WERI-Rb-1 (cell line): ENCODE data around the gene COL4A1.
"Not testable (repeated sequence)": the region's sequence is repeated elsewhere in the genome, so short reads cannot be mapped to it uniquely, and the experiment has no call there.

Source experiments
- DNase-seq: peaks from one replicate; pipeline ENCODE4 v3.0.0-alpha.2; 2020
- H3K27ac ChIP-seq: fragments of 250-450 bp; sonication (Bioruptor Pico); 2 replicates; pipeline ENCODE4 v1.5.1; 2020; ENCODE audit warnings: mild to moderate bottlenecking, moderate library complexity
- H3K27me3 ChIP-seq: fragments of 250-450 bp; sonication (Bioruptor Pico); 2 replicates; pipeline ENCODE4 v1.5.1; 2021; ENCODE audit warnings: mild to moderate bottlenecking, low read depth, moderate library complexity; ENCODE audit not compliant: insufficient read depth, severe bottlenecking
- H3K36me3 ChIP-seq: fragments of 250-450 bp; sonication (Bioruptor Pico); 2 replicates; pipeline ENCODE4 v1.5.1; 2020; ENCODE audit warnings: mild to moderate bottlenecking, moderate library complexity
- H3K4me3 ChIP-seq: 2 replicates; pipeline ENCODE4 v1.5.1; 2011; ENCODE audit warnings: low read depth, mild to moderate bottlenecking, control low read depth, low read length
- H3K9me3 ChIP-seq: fragments of 250-450 bp; sonication (Bioruptor Pico); 2 replicates; pipeline ENCODE4 v1.5.1; 2021; ENCODE audit warnings: mild to moderate bottlenecking, moderate library complexity; ENCODE audit not compliant: severe bottlenecking
- TF ChIP-seq, protein P1 (sequence below): IDR thresholded peaks from 2 replicates; pipeline ENCODE4 v1.5.1; 2011; ENCODE audit warnings: low read depth, mild to moderate bottlenecking, control low read depth, inconsistent platforms, low read length

The COL4A1 gene

DNA sequence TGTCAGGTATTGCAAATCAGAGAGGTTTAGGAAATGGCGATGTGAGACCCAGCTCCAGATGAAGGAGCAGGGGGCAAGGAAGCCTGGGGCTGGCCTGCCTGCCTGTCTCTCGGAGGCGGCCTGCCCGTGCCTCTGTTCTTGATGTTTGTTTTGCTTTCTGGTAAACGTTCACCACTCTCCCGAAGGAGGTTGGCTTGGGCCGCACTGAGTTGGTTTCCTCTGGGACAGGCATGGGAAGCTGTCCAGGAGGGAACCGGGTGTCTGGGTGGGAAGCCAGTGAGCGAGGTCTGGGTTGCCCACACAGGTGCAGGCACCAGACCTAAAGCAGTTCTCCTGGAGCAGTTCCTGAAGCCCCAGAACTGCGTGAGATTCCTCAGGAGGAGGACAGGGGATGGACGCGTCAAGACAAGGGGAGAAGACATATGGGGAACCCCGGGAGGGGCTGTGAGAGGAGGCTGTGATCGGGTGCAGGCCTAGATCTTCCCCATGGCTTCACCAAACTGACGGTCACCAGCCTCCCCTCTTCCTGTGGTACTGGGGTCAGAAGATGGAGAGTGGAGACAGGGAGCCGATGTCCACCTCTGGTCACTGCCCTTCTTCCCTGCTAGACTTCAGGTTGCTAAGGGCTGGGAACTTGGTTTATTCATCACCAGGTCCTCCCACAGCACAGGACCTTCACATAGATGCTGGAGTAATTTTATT is 15.3 kb upstream of the COL4A1 start:
- Histone ChIP-seq H3K27ac (no peak overlapping the region), H3K4me3 (no peak overlapping the region), H3K27me3 (no peaks in the 10 kb centered on the region), H3K9me3 (no peaks in the 10 kb centered on the region), H3K36me3 (peaks cover 5% of the 10 kb centered on the region)
- TF ChIP-seq, protein P1, sequence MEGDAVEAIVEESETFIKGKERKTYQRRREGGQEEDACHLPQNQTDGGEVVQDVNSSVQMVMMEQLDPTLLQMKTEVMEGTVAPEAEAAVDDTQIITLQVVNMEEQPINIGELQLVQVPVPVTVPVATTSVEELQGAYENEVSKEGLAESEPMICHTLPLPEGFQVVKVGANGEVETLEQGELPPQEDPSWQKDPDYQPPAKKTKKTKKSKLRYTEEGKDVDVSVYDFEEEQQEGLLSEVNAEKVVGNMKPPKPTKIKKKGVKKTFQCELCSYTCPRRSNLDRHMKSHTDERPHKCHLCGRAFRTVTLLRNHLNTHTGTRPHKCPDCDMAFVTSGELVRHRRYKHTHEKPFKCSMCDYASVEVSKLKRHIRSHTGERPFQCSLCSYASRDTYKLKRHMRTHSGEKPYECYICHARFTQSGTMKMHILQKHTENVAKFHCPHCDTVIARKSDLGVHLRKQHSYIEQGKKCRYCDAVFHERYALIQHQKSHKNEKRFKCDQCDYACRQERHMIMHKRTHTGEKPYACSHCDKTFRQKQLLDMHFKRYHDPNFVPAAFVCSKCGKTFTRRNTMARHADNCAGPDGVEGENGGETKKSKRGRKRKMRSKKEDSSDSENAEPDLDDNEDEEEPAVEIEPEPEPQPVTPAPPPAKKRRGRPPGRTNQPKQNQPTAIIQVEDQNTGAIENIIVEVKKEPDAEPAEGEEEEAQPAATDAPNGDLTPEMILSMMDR, result no peak
- DNase-seq, result no peak

DNA sequence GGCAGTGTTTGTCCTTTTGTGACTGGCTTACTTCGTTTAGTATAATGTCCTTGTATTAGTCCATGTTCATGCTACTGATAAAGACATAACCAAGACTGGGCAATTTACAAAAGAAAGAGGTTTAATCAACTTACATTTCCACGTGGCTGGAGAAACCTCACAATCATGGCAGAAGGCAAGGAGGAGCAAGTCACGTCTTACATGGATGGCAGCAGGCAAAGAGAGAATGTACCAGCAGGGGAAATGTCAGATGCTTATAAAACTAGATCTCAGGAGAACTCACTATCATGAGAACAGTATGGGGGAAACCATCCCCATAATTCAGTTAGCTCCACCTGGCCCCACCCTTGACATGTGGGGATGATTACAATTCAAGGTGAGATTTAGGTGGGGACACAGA is 14.6 kb upstream of the COL4A1 start:
- not testable (repeated sequence) for DNase-seq, H3K36me3 ChIP-seq, H3K27me3 ChIP-seq, H3K4me3 ChIP-seq, H3K9me3 ChIP-seq, H3K27ac ChIP-seq

DNA sequence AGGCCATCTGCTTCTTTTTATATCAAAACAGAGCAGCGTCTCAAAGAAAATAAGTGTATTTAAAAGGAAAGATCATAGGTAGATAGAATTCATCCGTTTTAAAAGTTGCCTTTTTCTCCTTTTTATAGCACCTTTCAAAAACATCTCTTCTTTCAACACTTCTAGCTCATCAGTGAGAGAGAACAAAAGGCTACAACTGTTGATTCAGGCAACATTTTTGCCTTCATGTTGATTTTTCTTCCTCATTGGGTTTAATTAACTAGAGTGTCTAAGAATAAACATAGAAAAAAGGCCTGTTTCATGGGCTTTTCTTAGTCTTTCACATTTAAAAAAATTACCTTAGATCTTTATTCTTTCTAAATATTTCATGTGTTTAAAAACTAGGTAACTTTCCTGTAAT is 13.7 kb upstream of the COL4A1 start:
- H3K4me3 ChIP-seq, result no peak overlapping the region

DNA sequence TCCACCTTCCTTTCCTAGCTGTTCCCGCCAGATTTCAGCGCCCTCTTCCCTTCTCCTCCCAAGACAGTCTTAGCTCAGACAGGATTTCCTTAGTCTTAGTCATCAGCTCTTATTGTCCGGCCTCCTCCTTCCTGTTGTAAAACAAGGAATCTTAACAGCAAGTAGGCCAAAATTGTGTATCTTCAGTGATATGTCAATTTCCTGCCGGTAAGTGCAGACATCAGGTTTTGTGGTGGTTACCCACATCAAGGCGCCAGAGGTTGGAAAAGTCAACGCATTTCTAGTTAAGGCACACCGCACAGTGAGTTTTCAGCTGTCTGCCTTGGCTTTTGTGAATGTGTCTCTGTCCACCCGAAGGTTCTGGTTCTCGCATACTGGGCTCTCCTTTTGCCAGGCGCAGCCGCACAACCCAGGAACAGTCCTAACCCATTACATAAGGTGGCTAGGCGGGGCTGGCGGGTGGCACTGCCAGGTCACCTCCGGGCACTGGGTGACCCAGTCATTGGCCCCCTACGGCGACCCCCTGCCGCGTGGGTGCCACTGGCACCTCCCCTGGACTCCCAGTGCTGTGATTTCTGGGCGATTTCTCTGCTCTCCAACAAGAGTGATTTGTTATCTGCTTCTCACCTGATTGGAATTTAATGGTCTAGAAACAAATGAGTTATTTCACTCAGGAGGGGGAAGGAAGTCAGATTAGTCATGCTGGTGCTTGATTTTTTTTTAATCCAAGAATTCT is 13.0 kb upstream of the COL4A1 start:
- Histone ChIP-seq H3K27ac (no peak overlapping the region), H3K9me3 (no peaks in the 10 kb centered on the region), H3K27me3 (no peaks in the 10 kb centered on the region), H3K36me3 (peaks cover 9% of the 10 kb centered on the region), H3K4me3 (no peak overlapping the region)
- no peak for DNase-seq
- TF ChIP-seq, protein P1, result no peak

More for the DNA sequence above, 13.7 kb upstream of the COL4A1 start:
- Histone ChIP-seq H3K36me3 (peaks cover 9% of the 10 kb centered on the region), H3K27me3 (no peaks in the 10 kb centered on the region), H3K27ac (no peak overlapping the region), H3K9me3 (no peaks in the 10 kb centered on the region)
- no peak for DNase-seq
- TF ChIP-seq, protein P1, result no peak

DNA sequence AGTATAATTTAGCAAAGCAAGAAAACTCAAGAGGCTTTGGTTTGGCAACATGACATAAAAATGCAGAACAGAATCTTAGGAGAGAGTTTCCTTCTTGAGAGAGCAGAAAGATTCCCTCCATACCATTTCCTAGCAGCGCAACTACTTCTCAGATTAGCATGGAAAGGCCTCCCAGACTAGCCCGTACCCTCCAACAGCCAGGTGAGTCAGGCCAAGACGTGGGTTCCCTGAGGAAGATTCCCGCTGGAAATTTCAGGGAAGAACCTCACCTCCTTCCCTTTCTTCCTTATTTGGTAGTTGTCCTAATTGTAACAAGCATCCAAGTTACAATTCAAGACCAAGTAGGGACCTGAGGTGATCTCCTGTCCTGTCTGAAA is 12.4 kb upstream of the COL4A1 start:
- no peak overlapping the region for H3K4me3 ChIP-seq
- peaks cover 9% of the 10 kb centered on the region for H3K36me3 ChIP-seq
- H3K27ac ChIP-seq, result no peak overlapping the region
- no peaks in the 10 kb centered on the region for H3K27me3 ChIP-seq
- no peaks in the 10 kb centered on the region for H3K9me3 ChIP-seq
- no peak for DNase-seq
- TF ChIP-seq, protein P1, result no peak

DNA sequence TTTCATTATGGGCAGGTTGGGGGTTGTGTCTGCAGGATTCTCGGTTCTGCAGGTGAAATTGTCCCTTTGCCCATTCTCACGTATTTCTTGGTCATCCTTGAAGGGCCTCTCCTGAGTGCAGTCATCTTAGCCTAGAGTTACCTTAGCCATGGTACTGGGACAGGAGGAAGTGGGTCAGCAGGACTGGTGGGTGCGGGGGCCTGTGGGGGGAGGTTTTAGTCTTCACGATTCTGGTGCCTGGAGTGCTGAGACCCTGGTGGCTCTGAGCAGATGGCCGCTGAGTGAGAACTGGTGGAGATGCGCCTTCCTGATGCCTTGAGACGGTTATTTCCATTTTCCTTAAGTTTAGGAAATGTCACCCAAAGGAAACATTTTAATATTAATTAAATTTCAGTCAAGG is 12.0 kb upstream of the COL4A1 start:
- Histone ChIP-seq H3K9me3 (no peaks in the 10 kb centered on the region), H3K27me3 (no peaks in the 10 kb centered on the region), H3K4me3 (no peak overlapping the region), H3K27ac (no peak overlapping the region), H3K36me3 (peaks cover 9% of the 10 kb centered on the region)
- no peak for DNase-seq
- TF ChIP-seq, protein P1, result no peak
